Nephron (organoid): ENCODE measurements around the gene NINJ2.
"Not testable (repeated sequence)": the region's sequence is repeated elsewhere in the genome, so short reads cannot be mapped to it uniquely, and the experiment has no call there.

Source experiments
- H3K27ac Mint-ChIP-seq, 3 experiments: 2 replicates each; pipeline ENCODE4 v1.8.0; 2020; ENCODE audit warnings: mixed read lengths in 3 of 3, mild to moderate bottlenecking in 2 of 3, moderate library complexity in 1 of 3
- H3K27me3 Mint-ChIP-seq: 2 replicates; pipeline ENCODE4 v1.8.0; 2021; ENCODE audit warnings: low read depth, mild to moderate bottlenecking, moderate library complexity, mixed read lengths
- H3K36me3 Mint-ChIP-seq: 2 replicates; pipeline ENCODE4 v1.8.0; 2020; ENCODE audit warnings: low read depth, mixed read lengths
- H3K4me1 Mint-ChIP-seq: 2 replicates; pipeline ENCODE4 v1.8.0; 2020; ENCODE audit warnings: mixed read lengths
- H3K4me3 Mint-ChIP-seq, 3 experiments: 2 replicates each; pipeline ENCODE4 v1.8.0; 2020; ENCODE audit warnings: mild to moderate bottlenecking in 3 of 3, mixed read lengths in 3 of 3, moderate library complexity in 2 of 3
- H3K9me3 Mint-ChIP-seq: 2 replicates; pipeline ENCODE4 v1.8.0; 2020; ENCODE audit warnings: mixed read lengths
- CTCF ChIP-seq, 3 experiments: fragments of 200-600 bp; sonication (generic); IDR thresholded peaks; one replicate each; pipeline ENCODE4 v1.5.0; 2021; ENCODE audit warnings: antibody characterized with exemption in 3 of 3; ENCODE audit not compliant: unreplicated experiment in 3 of 3

Gene NINJ2

DNA sequence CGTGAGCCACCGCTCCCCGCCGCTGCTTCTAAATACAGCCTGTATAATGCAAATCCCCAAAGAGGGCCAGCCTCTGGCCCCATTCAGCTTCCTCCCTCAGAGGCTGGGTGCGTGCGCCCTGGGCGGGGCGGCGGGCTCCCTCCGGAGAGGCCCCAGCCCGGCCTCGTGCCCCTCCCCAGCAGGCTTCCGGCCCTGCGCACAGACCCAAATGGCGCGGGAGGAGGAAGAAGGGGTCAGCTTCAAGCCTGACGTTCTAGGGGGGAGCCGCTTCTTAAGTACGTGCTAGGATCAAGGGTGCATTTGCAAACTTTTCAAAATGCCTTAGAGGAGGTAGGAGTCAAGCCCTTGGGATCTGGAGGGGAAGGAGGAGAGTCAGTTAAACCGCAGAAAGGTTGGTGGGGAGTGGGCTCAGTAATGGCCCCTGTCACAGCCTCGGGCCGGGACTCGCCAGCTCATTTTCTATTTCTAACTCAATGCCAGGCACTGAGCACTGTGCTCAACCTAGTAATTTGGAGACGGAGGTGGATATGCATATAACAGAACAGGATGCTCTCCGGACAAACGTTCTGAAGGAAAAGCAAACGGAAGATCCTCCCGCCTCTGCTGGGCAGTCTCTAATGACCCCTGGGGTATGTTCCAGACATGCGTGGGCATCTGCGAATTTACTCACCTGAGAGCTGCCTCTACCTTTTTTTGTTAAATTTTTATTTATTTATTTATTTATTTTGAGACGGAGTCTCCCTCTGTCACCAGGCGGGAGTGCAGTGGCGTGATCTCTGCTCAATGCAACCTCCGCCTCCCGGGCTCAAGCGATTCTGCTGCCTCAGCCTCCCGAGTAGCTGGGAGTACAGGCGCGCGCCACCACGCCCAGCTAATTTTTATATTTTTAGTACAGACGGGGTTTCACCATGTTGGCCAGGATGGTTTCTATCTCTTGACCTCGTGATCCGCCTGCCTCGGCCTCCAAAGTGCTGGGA is 32.3 kb downstream of the NINJ2 start:
- Mint-ChIP-seq H3K4me3 (no peak overlapping the region), H3K27me3 (no peaks in the 10 kb centered on the region), H3K9me3 (no peaks in the 10 kb centered on the region), H3K36me3 (no peaks in the 10 kb centered on the region), H3K27ac (no peak overlapping the region), H3K4me1 (peaks cover 18% of the 10 kb centered on the region)
- no peak for TF ChIP-seq CTCF (IDR thresholded peaks at IDR 0.05; ENCODE audit: unreplicated experiment in 3 of 3)

DNA sequence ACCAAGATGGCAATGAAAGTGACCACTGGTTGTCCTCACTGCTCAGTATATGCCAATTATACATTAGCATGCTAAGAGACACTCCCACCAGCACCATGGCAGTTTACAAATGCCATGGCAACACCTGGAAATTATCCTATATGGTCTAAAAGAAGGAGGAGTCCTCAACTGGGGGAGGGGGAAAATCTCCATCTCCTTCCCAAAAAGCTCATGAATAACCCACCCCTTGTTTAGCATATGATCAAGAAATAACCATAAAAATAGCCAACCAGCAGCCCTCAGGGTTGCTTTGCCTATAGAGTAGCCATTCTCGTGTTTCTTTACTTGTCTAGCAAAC is 34.5 kb downstream of the NINJ2 start:
- H3K36me3 Mint-ChIP-seq, H3K4me3 Mint-ChIP-seq, H3K27me3 Mint-ChIP-seq, H3K9me3 Mint-ChIP-seq, H3K27ac Mint-ChIP-seq: not testable (repeated sequence)
- H3K4me1 Mint-ChIP-seq: peaks cover 14% of the 10 kb centered on the region

DNA sequence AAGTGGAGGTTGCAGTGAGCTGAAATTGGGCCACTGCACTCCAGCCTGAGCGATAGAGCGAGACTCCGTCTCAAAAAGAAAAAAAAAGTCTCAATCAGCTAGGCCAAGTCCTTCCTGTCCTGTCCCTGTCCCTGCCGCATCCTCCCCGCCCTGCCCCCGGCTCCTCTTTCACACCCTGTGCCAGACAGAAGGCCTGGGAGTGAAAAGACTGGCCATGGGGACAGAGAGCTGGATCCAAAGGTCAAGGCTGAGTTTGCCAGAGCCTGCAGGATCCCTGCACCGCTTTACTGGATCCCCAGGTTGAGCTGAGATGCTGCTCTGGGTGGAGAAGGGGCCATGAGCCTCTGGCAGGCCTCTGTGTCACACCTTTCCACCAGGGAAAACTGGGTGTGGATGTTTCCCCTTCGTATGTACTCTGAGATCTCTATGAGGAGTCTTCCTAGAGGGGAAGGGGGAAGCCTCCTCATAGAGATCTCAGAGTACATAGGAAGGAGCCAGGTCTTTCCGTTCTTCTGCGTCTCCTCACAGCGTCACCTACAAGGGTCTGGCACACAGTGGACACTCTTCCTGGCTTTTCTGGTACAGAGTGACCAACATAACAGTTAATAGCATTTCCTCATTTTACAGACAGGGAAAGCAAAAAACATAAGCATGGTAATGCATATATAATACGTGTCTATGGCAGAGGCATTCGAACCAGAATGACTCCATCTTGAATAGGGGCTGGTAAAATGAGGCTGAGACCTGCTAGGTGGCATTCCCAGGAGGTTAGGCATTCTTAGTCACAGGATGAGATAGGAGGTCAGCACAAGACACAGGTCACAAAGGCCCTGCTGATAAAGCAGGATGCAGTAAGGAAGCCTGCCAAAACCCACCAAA is 35.1 kb downstream of the NINJ2 start:
- H3K9me3 Mint-ChIP-seq: no peaks in the 10 kb centered on the region
- H3K4me1 Mint-ChIP-seq: peaks cover 12% of the 10 kb centered on the region
- H3K27ac Mint-ChIP-seq: no peak overlapping the region
- no peak overlapping the region for H3K4me3 Mint-ChIP-seq
- H3K27me3 Mint-ChIP-seq: peaks cover 3% of the 10 kb centered on the region
- TF ChIP-seq CTCF (IDR thresholded peaks at IDR 0.05; ENCODE audit: unreplicated experiment in 3 of 3): no peak
- H3K36me3 Mint-ChIP-seq: no peaks in the 10 kb centered on the region

DNA sequence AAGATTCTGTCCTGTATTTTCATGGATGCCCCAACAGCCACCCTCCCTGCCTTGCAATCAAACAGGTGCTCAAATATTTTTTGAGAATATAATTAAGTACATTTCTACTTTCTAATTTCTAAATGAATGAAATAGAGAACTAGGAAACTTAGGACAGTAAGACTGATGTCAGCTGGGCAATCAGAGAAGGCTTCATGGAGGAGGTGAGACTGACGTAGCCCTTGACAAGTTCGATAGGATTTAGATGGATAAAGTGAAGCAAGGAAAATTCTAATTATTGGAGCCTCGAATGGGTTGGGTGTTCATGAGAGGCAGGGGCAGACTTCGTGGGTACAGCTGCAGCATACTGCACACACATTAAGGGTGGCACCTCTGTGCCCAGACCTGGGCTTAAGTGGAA is 36.0 kb downstream of the NINJ2 start:
- Mint-ChIP-seq H3K36me3 (no peaks in the 10 kb centered on the region), H3K4me1 (peaks cover 8% of the 10 kb centered on the region), H3K27me3 (peaks cover 4% of the 10 kb centered on the region), H3K4me3 (no peak overlapping the region), H3K9me3 (no peaks in the 10 kb centered on the region), H3K27ac (no peak overlapping the region)
- TF ChIP-seq CTCF (IDR thresholded peaks at IDR 0.05; ENCODE audit: unreplicated experiment in 3 of 3): no peak

DNA sequence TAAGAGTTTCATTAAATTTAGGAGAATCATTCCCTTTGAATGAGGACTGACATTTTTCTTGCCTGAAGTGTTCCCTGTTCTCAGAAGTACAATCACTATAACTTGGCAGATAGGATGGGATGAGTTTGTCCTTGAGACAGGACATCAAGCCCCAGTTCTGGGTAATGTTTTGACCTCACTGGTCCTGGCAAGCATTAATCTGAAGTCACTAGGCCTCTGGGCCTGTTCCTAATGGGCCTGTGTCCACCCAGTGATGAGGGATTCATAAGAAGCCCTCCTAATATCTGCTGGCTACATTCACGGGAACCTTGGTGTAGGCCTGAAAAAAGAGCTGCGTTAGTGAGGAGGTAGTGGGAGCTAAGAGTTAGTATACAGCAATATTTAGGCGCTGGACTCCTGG is 37.2 kb downstream of the NINJ2 start:
- no peak for TF ChIP-seq CTCF (IDR thresholded peaks at IDR 0.05; ENCODE audit: unreplicated experiment in 3 of 3)
- H3K9me3 Mint-ChIP-seq: no peaks in the 10 kb centered on the region
- no peaks in the 10 kb centered on the region for H3K36me3 Mint-ChIP-seq
- no peak overlapping the region for H3K27ac Mint-ChIP-seq
- H3K27me3 Mint-ChIP-seq: peaks cover 4% of the 10 kb centered on the region
- H3K4me3 Mint-ChIP-seq: no peak overlapping the region
- no peaks in the 10 kb centered on the region for H3K4me1 Mint-ChIP-seq

- Mint-ChIP-seq H3K27ac (no peak overlapping the region), H3K36me3 (no peaks in the 10 kb centered on the region)
These were observed 39.3 kb downstream of the NINJ2 start for GRCh38 chr12:623865-624372.

More at GRCh38 chr12:623865-624372, 39.3 kb downstream of the NINJ2 start:
- H3K4me1 Mint-ChIP-seq: no peaks in the 10 kb centered on the region
- H3K9me3 Mint-ChIP-seq: no peaks in the 10 kb centered on the region
- no peak overlapping the region for H3K4me3 Mint-ChIP-seq
- peaks cover 6% of the 10 kb centered on the region for H3K27me3 Mint-ChIP-seq
- TF ChIP-seq CTCF (IDR thresholded peaks at IDR 0.05; ENCODE audit: unreplicated experiment in 3 of 3): no peak
